CMK (cell line): ENCODE data around the gene C2CD4C.
"Not testable (repeated sequence)": the region's sequence is repeated elsewhere in the genome, so short reads cannot be mapped to it uniquely, and the experiment has no call there.

Experiments used
- DNase-seq: peaks from one replicate; pipeline ENCODE4 v3.0.0-alpha.2; 2010; ENCODE audit warnings: low read depth

C2CD4C gene

DNA sequence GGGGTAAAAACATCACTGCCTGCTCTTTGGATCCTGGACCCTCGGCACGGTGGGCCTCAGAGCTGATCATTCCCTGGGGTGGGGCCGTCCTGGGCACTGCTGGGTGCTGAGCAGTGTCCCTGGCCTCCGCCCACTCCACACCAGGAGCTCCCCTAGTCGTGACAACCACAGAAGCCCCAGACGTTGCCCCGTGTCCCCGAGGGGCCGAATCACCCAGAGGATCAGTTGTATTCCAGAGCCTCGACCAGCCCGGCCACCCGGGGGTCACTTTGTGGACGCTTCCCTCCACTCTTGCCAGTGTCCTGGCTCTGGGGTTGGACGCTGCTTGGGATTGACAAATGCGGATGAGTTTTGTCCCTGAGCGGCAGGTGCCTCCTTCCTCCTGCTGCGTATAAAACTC is 10.2 kb downstream of the C2CD4C start:
- no peak for DNase-seq

- DNase-seq: no peak
These were observed 10.8 kb downstream of the C2CD4C start for GRCh38 chr19:397941-398706.

DNA sequence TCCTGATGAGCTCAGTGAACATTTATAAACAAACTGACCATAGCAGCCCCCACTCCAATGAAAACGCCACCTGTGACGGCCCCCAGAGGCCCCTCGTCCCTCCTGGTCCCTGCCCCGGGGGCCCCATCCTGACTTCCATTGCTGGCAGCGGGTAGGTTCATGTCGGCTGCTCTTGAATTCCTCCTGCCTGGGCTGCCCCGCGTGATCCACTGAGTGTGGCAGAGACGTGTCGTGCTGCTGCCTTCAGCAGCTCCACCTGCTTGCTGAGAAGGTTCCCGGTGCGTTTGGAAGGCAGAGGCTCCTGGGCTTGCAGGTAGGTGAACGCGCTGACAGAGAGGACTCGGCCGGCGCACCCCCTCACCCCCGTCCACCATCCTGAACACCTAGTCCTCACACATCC is 11.6 kb downstream of the C2CD4C start:
- DNase-seq: no peak

DNA sequence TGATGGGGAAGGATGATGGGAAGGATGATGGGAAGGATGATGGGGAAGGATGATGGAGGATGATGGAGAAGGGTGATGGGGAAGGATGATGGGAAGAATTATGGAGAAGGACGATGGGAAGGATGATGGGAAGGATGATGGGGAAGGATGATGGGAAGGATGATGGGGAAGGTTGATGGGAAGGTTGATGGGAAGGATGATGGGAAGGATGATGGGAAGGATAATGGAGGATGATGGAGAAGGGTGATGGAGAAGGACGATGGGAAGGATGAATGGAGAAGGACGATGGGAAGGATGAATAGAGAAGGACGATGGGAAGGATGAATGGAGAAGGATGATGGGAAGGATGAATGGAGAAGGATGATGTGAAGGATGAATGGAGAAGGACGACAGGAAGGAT is 13.5 kb downstream of the C2CD4C start:
- DNase-seq: no peak

- not testable (repeated sequence) for DNase-seq
These were observed 14.1 kb downstream of the C2CD4C start for GRCh38 chr19:394857-395256.

DNA sequence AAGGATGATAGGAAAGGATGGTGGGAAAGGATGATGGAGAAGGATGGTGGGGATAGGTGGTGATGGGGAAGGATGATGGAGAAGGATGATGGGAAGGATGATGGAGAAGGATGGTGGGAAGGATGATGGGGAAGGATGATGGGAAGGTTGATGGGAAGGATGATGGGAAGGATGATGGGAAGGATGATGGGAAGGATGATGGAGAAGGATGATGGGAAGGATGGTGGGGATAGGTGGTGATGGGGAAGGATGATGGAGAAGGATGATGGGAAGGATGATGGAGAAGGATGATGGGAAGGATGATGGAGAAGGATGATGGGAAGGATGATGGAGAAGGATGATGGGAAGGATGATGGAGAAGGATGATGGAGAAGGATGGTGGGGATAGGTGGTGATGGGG is 15.4 kb downstream of the C2CD4C start:
- not testable (repeated sequence) for DNase-seq

GRCh38 chr19:392375-392970 is 16.5 kb downstream of the C2CD4C start:
- no peak for DNase-seq

GRCh38 chr19:391726-392374 is 17.1 kb downstream of the C2CD4C start:
- no peak for DNase-seq

DNA sequence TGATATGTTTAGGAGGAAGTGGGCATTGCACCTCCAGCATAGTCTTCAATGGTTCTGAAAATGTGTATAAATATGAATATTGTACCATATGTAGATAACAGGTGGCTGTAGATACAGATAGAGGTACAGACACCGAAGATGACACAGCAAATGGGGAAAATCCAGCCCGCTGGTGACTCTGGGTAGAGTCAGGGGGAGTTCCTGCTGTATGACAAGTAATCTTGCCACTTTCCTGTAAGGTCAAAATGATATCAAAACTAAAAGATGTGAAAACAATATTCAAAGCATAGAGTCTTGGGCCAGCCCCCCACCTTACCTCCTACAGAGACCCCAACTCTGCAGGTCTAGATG is 17.8 kb downstream of the C2CD4C start:
- no peak for DNase-seq

DNA sequence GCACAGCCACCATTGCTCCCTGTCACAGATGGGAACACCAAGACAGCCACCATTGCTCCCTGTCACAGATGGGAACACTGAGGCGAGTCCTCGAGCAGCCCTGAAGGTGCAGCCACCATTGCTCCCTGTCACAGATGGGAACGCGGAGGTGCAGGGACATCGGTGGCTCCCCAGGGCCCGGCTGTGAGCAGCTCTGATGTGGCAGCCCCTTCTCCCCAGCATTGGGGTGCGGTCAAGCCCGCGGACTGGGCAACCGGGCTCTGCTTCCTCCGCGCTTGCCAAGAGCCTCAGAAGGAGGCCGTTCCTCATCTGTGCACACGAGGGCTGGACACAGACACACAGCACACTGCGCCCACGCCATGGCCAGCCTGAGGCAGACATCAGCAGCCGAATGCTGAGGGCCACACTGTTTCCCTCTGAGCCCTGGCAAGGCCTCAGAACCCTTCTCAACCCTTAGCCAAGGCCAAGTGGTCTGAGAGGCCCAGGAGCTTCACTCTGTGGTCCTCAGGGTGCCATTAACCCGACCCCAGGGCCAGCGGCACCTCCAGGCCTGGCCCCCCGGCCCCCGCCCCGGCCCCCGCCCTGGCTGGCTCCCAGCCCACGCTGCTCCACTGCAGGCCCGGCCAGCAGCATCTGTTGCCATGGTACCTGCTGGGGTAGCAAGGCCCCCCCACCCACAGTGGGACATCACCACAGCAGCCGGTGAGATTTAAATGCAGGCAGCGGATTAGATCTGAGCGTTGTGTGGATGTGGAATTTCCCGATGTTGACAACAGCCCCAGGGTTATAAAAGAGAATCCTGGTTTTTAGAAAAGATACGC is 18.4 kb downstream of the C2CD4C start:
- no peak for DNase-seq

DNA sequence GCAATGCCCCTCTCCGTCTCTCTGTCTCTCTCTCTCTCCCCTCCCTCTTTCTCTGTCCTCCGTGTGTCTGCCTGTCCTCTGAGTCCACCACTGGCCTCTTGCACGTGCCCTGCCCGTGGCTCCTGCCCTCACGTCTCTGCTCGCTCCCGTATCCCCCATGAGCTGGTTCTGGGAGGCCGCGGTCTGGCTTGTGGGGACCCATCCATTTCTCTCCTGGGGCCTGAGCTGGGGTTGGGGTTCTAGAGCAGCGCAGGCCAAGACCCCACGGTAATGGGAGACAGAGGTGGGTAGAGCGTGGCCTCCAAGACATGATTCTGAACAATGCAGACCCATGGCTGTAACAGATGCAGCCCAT is 19.0 kb downstream of the C2CD4C start:
- DNase-seq: no peak

DNA sequence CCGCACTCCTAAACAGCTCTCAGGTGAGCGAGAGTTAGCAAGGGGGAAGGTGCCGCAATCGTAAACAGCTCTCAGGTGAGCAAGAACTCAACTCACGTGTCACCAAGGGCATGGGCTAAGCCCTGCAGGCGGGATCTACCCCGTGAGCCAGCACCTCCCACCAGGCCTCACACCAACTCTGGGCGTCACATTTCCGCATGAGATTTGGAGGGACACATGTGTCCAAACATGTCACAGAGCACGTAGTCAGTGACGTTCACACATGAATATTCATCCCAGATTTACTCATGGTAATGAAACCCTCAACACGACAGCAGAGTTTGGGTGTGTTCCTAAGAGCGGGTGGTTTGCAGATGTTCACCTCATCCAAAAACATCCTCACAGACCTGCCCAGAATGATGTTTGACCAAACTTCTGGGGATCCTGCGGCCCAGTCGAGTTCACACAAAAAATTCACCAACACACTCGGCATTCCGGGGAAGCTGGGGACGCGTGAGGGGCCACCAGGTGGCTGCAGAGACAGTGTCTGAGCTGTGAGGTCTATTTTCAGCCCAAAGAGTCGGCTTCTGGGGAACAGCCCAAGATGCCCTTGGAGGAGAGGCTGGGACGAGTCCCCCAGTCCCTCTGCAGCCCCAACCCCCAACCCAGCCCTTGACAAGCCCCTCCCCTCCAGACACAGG is 19.6 kb downstream of the C2CD4C start:
- DNase-seq: no peak

GRCh38 chr19:388691-389090 is 20.3 kb downstream of the C2CD4C start:
- no peak for DNase-seq

GRCh38 chr19:387777-388176 is 21.2 kb downstream of the C2CD4C start:
- no peak for DNase-seq

- not testable (repeated sequence) for DNase-seq
These were observed 22.2 kb downstream of the C2CD4C start for GRCh38 chr19:386632-387301.

DNA sequence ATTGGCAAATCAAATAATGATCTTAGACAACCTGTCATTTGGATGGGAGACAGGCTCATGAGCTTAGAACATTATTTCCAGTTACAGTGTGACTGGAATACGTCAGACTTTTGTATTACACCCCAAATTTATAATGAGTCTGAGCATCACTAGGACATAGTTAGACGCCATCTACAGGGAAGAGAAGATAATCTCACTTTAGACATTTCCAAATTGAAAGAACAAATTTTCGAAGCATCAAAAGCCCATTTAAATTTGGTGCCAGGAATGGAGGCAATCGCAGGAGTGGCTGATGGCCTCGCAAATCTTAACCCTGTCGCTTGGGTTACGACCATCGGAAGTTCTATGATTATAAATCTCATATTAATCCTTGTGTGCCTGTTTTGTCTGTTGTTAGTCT is 22.8 kb downstream of the C2CD4C start:
- not testable (repeated sequence) for DNase-seq

DNA sequence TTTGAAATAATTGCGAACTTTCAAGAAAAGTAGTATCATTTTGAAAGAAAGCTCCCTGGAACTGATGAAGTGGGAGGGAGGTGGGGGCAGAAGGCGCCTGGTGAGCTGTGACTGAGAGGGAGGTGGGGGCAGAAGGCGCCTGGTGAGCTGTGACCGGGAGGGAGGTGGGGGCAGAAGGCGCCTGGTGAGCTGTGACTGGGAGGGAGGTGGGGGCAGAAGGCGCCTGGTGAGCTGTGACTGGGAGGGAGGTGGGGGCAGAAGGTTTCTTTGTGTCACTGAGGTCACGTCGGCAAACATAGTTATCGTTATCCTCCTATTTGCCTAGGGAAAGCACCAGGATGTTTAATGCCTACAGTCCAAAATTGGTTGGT is 24.2 kb downstream of the C2CD4C start:
- DNase-seq: no peak

GRCh38 chr19:383922-384798 is 24.8 kb downstream of the C2CD4C start:
- DNase-seq: no peak

GRCh38 chr19:383040-383439 is 25.9 kb downstream of the C2CD4C start:
- DNase-seq: no peak

DNA sequence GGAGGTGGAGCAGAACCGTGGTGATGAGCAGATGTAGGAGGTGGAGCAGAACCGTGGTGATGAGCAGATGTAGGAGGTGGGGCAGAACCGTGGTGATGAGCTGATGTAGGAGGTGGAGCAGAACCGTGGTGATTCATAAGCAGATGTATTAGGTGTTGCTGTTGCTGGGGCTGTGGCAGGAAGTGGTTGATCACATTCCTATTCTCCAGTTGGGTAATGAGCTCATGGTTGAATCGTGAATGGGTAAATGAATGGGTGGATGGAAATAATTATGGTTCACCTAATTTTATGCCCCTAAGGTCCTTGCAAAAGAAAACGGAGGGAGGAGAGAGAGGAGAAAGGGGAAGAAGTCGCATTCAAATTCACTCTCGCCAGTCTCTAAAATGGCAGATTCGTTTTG is 26.4 kb downstream of the C2CD4C start:
- DNase-seq: not testable (repeated sequence)

- DNase-seq: not testable (repeated sequence)
These were observed 27.0 kb downstream of the C2CD4C start for GRCh38 chr19:381901-382300.
